ENCODE results near the gene LELP1. TPM values are rescaled to one million over a fixed set of nuclear protein-coding genes. Genes with fewer than 3 reads are reported as not detected.
"Not testable (repeated sequence)": the region's sequence is repeated elsewhere in the genome, so short reads cannot be mapped to it uniquely, and the experiment has no call there.

The LELP1 gene
- total and polyA plus RNA-seq, 2 experiments from 2014 or later: not detected

DNA sequence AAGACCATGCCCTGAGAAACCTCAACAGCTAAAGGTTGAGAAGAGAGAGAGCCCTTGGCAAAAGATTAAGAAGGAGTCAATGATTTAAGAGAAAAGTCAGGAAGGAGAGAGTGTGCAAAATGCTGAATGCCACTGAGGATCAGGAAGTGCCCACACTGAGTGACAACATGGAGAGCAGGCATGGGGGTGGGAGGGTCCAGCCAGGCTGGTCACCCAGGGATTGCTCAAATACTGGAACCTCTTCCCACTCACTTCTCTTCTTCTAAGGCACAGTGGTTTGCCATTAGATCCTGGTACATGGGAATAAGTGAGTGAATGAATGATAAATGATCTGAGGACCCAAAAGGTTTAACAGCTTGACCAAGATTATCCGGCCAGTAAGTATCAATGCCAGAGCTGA, 25.3 kb downstream of the LELP1 start (continued):
- TF ChIP-seq CTCF (conservative IDR thresholded peaks at IDR 0.05; ENCODE audit: low read depth in 2 of 2) (no peak), ZNF114 (CRISPR knock-in tag; IDR thresholded peaks at IDR 0.05) (no peak), CREB1 (CRISPR knock-in tag; IDR thresholded peaks at IDR 0.05; ENCODE audit: low read depth) (no peak), NANOG (IDR thresholded peaks at IDR 0.05; ENCODE audit: borderline replicate concordance) (no peak)
- TF ChIP-seq, protein P1, sequence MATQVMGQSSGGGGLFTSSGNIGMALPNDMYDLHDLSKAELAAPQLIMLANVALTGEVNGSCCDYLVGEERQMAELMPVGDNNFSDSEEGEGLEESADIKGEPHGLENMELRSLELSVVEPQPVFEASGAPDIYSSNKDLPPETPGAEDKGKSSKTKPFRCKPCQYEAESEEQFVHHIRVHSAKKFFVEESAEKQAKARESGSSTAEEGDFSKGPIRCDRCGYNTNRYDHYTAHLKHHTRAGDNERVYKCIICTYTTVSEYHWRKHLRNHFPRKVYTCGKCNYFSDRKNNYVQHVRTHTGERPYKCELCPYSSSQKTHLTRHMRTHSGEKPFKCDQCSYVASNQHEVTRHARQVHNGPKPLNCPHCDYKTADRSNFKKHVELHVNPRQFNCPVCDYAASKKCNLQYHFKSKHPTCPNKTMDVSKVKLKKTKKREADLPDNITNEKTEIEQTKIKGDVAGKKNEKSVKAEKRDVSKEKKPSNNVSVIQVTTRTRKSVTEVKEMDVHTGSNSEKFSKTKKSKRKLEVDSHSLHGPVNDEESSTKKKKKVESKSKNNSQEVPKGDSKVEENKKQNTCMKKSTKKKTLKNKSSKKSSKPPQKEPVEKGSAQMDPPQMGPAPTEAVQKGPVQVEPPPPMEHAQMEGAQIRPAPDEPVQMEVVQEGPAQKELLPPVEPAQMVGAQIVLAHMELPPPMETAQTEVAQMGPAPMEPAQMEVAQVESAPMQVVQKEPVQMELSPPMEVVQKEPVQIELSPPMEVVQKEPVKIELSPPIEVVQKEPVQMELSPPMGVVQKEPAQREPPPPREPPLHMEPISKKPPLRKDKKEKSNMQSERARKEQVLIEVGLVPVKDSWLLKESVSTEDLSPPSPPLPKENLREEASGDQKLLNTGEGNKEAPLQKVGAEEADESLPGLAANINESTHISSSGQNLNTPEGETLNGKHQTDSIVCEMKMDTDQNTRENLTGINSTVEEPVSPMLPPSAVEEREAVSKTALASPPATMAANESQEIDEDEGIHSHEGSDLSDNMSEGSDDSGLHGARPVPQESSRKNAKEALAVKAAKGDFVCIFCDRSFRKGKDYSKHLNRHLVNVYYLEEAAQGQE (IDR thresholded peaks at IDR 0.05; ENCODE audit: unreplicated experiment): no peak

GRCh38 chr1:153229076-153229829, 26.0 kb downstream of the LELP1 start:
- not testable (repeated sequence) for H3K4me1 Mint-ChIP-seq
- ATAC-seq: peak; percentile 99

More at GRCh38 chr1:153229076-153229829, 26.0 kb downstream of the LELP1 start:
- peak; percentile 79 for DNase-seq (ENCODE audit: low spot score)
- H3K36me3 Mint-ChIP-seq (ENCODE audit: low read depth); H3K27ac ChIP-seq (ENCODE audit: low read depth); H3K27me3 ChIP-seq (ENCODE audit: insufficient read depth); H3K9me3 Mint-ChIP-seq; H3K27me3 Mint-ChIP-seq (ENCODE audit: insufficient read depth, low read depth, poor library complexity); H3K4me3 Mint-ChIP-seq; H3K36me3 ChIP-seq (ENCODE audit: insufficient read depth); H3K4me2 ChIP-seq; H3K4me1 ChIP-seq (ENCODE audit: insufficient read depth); H3K4me3 ChIP-seq; H4K20me1 ChIP-seq (replicated peaks; ENCODE audit: insufficient read depth); H3K27ac Mint-ChIP-seq; H3F3A ChIP-seq (replicated peaks; ENCODE audit: low read depth); H3K79me2 ChIP-seq (replicated peaks; ENCODE audit: insufficient read depth); H3K9me2 ChIP-seq (ENCODE audit: insufficient read depth): not testable (repeated sequence)
- peak overlapping the region; percentile 53; the same call in 1 of the 2 replicates for H2AFZ ChIP-seq
- TF ChIP-seq CTCF (conservative IDR thresholded peaks at IDR 0.05; ENCODE audit: low read depth in 2 of 2): peak; percentile 57 to 68
